ENCODE measurements around the gene DAPP1. TPM values are rescaled to one million over a fixed set of nuclear protein-coding genes. Genes with fewer than 3 reads are reported as not detected.

Gene DAPP1
- total RNA-seq, 6 experiments from 2014 or later = 0.12 to 1.5 (median 0.73) TPM

DNA sequence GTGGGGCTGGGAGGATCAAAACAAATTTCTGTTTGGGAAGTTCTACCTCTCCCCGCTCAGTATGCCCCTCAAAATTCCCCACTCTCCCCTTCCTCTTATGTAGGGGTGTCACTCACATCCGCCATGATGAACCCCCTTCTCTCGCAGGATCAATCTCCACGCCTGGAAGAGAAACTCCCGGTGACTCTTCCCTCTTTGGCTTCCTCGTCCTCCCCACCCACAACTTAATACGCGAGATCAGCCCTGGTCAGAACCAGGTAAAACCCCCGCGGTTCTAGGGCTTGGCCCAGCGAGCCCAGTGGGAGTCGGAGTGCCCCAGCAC is 77.2 kb downstream of the DAPP1 start:
- no peaks in the 10 kb centered on the region for H3K9me3 ChIP-seq
- peak overlapping the region; percentile 73 to 88 (median 80) for H3K4me3 ChIP-seq
- peaks cover 0 to 4% (median 0%) of the 10 kb centered on the region in 4 donors for H3K36me3 ChIP-seq
- peak in 2 of 4 donors; percentile 43 to 48 for ATAC-seq
- no peak for TF ChIP-seq POLR2A (IDR thresholded peaks at IDR 0.05)
- TF ChIP-seq, protein P1, sequence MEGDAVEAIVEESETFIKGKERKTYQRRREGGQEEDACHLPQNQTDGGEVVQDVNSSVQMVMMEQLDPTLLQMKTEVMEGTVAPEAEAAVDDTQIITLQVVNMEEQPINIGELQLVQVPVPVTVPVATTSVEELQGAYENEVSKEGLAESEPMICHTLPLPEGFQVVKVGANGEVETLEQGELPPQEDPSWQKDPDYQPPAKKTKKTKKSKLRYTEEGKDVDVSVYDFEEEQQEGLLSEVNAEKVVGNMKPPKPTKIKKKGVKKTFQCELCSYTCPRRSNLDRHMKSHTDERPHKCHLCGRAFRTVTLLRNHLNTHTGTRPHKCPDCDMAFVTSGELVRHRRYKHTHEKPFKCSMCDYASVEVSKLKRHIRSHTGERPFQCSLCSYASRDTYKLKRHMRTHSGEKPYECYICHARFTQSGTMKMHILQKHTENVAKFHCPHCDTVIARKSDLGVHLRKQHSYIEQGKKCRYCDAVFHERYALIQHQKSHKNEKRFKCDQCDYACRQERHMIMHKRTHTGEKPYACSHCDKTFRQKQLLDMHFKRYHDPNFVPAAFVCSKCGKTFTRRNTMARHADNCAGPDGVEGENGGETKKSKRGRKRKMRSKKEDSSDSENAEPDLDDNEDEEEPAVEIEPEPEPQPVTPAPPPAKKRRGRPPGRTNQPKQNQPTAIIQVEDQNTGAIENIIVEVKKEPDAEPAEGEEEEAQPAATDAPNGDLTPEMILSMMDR (IDR thresholded peaks at IDR 0.05) = no peak
- 1% methylated on average over 12 of the region's 12 CpGs for WGBS (ENCODE audit: insufficient coverage, low coverage, low lambda C conversion rate, missing lambda C conversion rate)
- H3K27ac ChIP-seq = peak overlapping the region; percentile 49 to 69 (median 69)
- peaks cover 0 to 6% (median 2%) of the 10 kb centered on the region in 4 donors for H3K4me1 ChIP-seq
- H3K27me3 ChIP-seq = no peaks in the 10 kb centered on the region
- no peak for DNase-seq
- intact Hi-C loops (cut with DNase I) = loop anchor here in 1 of 2 donors (10.0 kb wide), 1 partner anchor 51 kb away; the partner anchor contains the start of gene DNAJB14

- DNase-seq (peak; percentile 91 to 95 (median 95)), ATAC-seq (peak; percentile 99 to 100 (median 100))
- peaks cover 0 to under 1% (median 0%) of the 10 kb centered on the region in 4 donors for H3K36me3 ChIP-seq
- H3K4me3 ChIP-seq = peak within 1 kb of the TSS; percentile 73 to 88 (median 80)
- peaks cover 0 to 6% (median 2%) of the 10 kb centered on the region in 4 donors for H3K4me1 ChIP-seq
- peak within 1 kb of the TSS; percentile 49 to 69 (median 69) for H3K27ac ChIP-seq
- TF ChIP-seq, protein P1 (IDR thresholded peaks at IDR 0.05) = no peak
- TF ChIP-seq POLR2A (IDR thresholded peaks at IDR 0.05) = no peak
- 3% methylated on average over 30 of the region's 40 CpGs for WGBS (ENCODE audit: insufficient coverage, low coverage, low lambda C conversion rate, missing lambda C conversion rate)
- H3K9me3 ChIP-seq = no peaks in the 10 kb centered on the region
- no peaks in the 10 kb centered on the region for H3K27me3 ChIP-seq
- intact Hi-C loops (cut with DNase I) = loop anchor here in 1 of 2 donors (10.0 kb wide), 1 partner anchor 50 kb away; the partner anchor contains the start of gene DNAJB14
These were observed 77.8 kb downstream of the DAPP1 start, which contains the start of gene LAMTOR3 for GRCh38 chr4:99894161-99894997. Gene LAMTOR3, minus strand, starts transcription at chr4:99894427. Its CDS starts 464 bp downstream, at chr4:99893963.

DNA sequence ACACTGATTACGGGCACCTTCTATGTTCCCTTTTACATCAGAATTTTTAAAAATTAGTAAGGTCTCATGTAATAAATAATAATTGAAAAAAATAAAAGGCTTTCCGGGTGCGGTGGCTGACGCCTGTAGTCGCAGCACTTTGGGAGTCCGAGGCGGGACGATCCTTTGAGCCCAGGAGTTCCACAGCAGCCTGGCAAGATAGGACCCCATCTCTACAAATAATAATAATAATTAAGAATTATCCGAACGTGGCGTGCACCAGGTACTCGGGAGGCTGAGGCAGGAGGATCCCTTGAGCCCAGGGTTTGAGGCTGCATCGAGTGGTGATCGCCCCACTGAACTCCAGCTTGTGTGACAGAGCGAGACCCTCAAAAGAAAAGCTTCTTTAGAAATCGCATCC is 78.4 kb downstream of the DAPP1 start:
- DNase-seq (no peak), ATAC-seq (no peak)
- peaks cover 0 to 6% (median 2%) of the 10 kb centered on the region in 4 donors for H3K4me1 ChIP-seq
- H3K27ac ChIP-seq = peak overlapping the region in 1 of 3 donors; percentile 69
- TF ChIP-seq, protein P1 (IDR thresholded peaks at IDR 0.05) = no peak
- TF ChIP-seq POLR2A (IDR thresholded peaks at IDR 0.05) = no peak
- H3K36me3 ChIP-seq = no peaks in the 10 kb centered on the region
- WGBS (ENCODE audit: insufficient coverage, low coverage, low lambda C conversion rate, missing lambda C conversion rate) = 96% methylated on average over 16 of the region's 16 CpGs
- intact Hi-C loops (cut with DNase I) = loop anchor here in 1 of 2 donors (10.0 kb wide), 1 partner anchor 50 kb away; the partner anchor contains the start of gene DNAJB14
- no peaks in the 10 kb centered on the region for H3K9me3 ChIP-seq
- H3K4me3 ChIP-seq = peak overlapping the region in 2 of 3 donors; percentile 80 to 88
- no peaks in the 10 kb centered on the region for H3K27me3 ChIP-seq

- H3K9me3 ChIP-seq = no peaks in the 10 kb centered on the region
- 76% methylated on average over 2 of the region's 2 CpGs for WGBS (ENCODE audit: insufficient coverage, low coverage, low lambda C conversion rate, missing lambda C conversion rate)
These were observed 98.8 kb downstream of the DAPP1 start for GRCh38 chr4:99915449-99915848.

More at GRCh38 chr4:99915449-99915848, 98.8 kb downstream of the DAPP1 start:
- Histone ChIP-seq H3K4me3 (no peak overlapping the region), H3K27ac (no peak overlapping the region), H3K27me3 (no peaks in the 10 kb centered on the region), H3K36me3 (no peaks in the 10 kb centered on the region), H3K4me1 (no peaks in the 10 kb centered on the region)
- intact Hi-C loops (cut with DNase I) = no loop called here
- no peak for ATAC-seq
- no peak for DNase-seq
- TF ChIP-seq POLR2A (IDR thresholded peaks at IDR 0.05) = no peak
- TF ChIP-seq, protein P1 (IDR thresholded peaks at IDR 0.05) = no peak

All from right lobe of liver (tissue), 6 donors.